IPS-NIHi7 (cell line): ENCODE measurements around the gene IRX1.

Experiments
- DNase-seq: peaks from one replicate; pipeline ENCODE4 v3.0.0; 2012; ENCODE audit warnings: mixed read lengths; ENCODE audit errors: extremely low spot score

The IRX1 gene

DNA sequence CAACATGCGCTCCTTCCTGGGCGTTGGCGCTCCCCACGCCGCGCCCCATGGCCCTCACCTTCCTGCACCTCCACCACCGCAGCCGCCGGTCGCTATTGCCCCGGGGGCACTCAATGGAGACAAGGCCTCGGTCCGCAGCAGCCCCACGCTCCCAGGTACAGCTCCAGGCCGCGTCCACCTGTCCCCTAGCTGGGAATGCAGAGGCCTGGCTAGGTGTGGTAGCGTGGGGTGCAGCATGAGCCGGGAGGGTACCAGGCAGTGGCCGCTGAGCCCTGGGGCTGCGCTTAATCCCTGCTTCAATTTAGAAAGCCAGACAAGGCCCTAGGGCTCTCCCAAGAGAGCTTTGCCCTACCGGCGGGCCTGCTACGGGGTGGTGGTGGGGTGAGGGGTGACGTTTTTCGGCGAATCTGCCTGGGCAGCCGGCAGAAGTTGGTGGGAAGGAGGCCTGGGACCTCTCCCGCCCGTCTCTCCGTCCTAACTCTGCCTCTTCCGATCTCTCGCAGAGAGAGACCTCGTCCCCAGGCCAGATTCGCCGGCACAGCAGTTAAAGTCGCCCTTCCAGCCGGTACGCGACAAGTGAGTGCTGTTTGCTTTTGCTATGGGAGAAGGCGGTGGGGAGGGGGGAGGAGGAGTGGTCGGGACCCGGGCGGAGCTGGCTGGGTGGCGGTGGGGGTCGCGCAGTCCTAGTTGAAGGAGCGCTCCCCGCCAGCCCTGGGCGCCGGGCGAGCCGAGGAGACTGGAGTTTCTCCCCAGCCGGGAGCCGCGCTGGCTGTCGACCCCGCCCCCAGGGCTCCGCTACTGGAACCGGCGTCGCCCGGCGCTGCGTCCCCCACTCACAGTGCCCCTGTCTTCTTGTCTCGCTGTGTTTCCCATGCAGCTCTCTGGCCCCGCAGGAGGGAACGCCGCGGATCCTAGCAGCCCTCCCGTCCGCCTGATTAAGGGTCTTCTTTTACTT, 4.8 kb downstream of the IRX1 start:
- peak; percentile 56 for DNase-seq

DNA sequence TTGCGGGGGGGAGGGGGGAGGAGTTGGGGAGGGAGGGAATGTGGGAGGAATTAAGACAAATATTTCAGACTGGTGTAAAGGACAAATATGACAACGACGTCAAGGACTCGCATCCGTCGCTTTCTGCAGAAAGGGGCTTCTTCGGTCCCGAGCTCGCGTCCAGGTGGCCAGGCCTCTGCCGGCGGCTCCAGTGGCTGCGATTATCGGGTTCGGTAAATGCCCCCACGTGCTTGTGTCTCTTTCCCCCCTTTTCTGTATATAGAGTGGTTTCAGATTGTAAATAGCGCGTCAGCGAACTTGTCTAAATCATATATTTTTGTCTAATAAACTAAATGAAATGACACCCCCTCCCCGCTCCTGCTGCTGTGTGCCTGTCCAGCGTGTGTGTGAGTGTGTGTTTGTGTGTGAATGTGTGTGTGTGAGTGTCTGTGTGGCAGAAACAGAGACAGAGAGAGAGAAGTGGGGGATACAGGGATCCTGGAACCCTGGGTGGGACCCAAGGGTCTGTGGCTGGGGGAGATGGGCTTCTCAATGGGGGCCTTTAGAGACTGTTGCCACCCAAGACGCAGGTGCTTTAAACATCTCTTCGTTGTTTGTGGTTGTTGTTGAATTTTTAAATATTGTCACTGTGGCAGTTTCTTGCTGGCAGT, 5.6 kb downstream of the IRX1 start:
- DNase-seq = no peak

DNA sequence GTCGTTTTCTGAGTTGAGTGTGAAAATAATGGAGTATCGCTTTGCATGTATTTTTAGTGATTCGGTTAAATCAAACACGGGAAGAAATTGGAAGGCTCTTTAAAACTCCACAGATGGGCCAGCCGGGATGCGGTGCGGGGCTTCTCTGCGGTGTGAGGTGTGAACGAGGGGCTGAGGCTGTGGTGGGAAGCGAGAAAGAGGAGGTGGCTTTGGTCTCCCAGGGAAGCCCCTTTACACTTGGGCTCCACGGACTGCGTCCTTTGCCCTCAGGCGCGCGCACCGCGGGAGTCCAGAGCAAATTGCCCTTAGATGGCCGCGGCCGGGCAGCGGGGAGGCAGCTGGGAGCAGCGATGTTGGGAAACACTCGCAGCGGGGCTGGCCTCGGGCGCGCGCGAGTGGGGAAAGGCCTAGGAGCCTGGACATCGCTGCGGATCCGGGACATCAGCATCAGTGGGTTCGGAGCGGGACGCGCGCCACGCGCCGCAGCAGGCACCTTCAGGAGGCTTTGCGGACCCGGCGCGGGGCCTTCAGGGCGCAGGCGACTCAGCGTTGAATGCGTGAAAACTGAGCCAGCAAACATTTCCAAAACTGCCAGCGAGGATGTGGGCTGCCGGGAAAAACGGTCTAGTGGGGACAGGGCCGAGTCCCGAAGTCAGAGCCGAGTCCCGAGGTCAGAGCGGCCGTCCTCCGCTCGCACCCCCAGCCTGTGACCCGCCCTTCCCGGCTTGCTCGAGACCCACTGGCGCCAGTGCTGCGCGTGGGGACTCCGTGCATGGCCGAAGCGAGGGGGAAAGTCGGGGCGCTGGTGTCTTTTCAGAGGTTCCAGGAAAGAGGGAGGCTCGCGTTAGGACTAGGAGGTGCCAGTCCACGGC, 6.5 kb downstream of the IRX1 start:
- DNase-seq = no peak

DNA sequence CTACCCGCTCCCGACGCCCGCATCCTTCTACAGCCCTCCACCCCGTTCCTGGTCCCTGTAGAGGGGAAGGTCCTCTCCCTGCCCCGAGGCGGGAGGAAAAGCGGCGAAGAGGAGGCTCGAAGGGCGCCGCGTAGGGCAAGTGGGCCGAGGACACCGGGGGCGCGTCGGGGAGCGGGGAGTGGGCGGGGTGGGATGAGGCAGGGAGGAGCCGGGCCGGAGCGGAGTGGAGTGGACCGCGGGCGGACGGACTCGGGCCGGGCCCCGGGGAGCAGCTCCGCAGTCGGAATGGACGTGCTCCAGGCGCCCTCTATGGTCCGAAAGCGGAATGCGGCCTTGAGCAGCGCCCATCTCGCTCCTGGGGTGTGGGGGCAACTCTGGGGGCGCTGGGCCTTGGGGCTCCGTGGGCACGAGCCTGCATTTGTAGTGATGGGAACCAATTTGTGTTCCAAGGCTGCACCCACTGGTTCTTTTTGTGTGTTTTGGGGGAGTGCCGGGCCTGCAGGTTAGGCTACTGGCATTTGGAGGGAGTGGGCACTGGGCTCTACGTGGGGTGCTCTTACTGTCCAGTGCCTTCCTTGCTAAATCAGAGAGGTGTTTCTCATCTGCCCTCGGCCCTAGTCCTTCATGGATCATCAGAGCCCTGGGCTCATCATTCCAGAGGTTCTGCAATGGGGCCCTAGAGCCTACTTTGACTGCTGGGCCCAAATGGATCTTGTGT, 7.3 kb downstream of the IRX1 start:
- no peak for DNase-seq

DNA sequence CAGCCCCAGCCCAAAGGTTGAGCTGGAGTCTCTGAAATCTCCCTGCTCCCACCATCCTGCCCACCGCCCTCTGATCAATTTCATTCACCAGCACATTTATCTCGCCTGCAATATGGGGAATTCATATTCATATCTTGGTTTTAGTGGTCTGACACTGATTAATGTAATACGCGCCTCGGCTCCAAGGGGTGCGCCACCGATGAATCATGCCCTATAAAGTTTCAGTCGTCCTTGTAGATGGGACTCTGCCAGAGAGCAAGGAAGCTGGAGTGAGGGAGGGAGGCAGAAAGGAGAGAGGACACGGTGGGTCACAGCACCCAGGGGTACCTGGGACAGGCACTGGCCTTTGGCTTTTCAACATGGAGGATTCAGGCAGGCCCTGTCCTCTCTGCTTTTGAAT, 8.9 kb downstream of the IRX1 start:
- no peak for DNase-seq

DNA sequence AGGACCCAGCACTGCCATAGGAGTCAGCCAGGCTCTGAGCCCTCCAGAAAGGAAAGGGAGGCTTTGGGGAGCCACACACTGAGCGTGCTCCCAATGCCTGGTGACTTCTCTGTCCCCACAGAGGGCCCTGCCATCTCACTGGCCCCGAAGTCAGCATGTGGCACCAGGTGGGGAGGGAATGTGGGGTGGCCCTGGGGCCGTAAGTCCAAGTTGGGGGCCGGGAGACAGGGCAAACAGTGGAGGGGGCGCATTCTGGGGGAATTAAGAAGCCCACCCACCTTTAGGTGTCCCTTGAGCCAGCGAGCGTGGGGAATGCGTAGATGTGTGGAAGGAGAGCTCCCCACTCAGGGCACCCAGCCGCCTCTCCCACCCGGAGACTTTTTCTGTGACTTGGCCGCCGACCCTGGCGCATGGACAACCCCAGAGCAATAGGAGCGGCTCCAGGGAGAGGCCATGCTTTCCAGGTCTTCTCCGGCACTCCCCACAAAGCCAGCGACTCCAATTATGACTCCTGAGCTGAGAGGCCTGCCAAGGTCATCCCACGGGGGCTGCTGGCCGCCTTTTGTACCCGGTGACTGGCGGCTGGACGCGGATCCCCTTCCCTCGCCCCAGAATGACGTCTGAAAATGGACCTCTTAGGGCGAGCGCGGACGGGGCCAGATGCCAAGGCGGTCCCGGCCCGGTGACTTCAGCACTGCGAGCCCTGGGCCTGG, 9.8 kb downstream of the IRX1 start:
- no peak for DNase-seq

DNA sequence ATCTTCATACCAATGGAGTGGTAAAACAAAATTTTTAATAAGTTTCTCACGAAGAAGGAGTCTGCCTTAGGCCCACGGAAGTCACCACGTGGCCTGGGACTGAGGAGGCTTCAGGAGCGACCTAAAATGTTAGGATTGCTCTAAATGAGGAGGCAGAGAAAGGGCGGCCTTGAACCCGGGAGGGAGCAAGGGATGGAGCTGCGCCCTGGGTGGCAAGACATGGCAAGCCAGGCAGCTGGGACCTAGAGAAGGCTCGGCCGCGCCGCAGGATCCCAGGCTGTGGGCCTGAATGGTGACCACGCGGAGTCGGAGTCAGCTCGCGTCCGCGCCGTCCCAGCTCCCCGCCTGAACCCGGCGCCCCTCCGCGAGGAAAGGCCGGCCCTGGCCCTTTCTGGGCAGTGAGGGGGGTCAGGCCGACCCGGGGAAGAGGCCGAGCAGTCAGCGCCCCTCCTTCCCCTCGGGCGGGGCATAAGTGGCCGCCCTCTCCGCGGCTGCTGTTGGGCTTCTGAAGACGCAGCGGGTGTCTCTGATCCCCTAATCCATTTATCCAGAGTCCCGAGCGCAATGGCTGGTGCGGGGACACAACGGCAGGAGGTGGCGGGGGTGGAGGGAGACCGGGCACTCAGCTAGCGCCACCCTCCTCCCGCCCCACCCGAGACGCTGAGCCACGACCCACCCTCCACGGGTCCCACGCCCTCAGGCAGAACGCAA, 10.6 kb downstream of the IRX1 start:
- DNase-seq = no peak

DNA sequence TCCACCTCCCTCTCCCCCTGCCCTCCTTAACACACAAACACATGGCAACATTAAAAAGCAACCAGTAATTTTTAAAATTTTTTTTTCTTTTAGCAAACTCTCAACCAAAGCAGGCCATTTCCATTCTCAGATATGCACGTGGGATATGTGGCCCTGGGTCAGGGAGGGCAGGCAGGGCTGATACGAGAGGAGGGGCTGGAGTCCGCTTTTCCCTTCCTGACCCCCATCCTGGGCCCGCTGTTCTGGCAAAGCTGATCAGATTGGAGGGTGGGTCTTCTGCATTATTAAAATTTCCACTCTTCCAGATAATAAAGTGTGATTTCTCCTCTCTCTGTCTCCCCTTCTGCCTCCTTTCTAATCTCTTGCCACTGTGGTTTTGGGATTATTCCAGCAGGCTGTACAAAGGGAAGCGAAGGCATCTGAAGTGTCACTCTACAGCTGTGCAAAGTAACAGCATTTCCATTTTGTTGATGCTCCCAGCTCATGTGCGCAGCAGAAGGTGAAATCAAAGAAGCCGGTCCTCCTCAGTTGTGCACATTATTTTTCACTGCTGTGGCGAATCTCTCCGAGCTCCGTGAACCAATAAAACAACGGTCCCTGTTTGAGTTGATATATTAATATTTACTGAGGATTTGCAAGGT, 12.0 kb downstream of the IRX1 start:
- no peak for DNase-seq

DNA sequence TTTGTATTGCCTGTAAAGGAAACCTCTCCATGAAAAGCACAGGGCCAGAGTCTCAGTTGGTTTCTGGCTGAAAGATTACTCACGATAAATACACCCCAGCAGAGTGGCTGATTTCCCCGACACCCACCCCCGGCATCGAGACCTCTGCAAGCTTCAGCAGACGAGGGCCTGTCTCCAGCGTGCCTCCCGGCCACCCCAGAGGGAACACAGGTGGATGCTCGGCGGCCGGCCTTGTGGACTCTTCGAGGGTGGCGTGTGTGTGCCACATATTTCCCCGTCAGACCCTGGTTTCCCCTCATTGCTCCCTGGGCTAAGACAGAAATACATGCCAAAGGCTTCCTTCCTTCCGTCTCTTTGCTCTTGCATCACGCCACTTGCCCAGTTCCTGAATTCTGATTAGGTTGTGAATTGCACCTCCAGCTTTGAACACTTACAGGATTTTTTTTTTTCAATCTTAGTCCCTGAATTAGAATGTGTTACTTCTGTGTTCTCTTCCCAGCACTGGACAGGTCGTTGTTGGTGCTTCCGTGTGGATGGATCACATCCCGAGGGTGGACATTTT, 13.6 kb downstream of the IRX1 start:
- no peak for DNase-seq

DNA sequence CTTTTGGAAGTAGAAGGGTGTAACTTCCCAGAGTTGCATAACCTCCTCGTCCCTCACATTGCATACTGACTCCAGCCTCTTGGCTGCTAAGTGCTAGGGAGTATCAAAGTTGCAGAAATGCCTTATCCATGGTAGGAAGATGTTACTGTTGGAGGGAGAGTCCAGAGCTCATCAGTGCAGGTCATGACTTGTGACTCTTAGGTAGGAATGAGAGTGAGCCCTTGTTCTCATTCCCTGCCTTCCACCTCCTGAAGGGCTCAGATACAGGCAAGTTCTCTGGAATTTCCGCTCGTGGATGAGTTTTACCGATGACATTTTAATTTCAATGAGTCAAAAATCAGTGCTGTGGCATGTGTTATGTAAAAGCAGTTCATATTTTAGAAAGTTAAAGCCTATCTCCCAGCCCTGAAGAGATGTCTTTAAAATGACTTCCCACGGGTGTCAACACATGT, 17.0 kb downstream of the IRX1 start:
- no peak for DNase-seq

DNA sequence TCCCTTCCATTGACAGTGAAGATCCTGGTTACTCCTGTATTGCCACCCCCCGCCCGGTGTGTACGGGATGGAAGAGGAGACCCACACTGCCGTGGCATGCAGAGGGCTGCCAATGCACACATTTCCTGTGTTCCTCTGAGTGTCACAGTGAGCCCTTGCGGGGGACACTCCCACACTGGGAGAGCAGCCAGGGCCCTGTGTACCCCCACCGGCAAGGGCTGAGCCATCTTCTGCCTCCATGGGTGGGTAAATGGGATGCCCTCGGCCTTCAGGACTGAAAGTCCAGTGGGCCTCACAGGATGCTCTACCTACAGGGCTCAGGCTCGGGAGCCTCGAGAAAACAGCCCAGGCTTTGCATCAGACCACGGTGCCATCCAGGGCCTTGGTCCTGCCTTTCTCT, 18.1 kb downstream of the IRX1 start:
- DNase-seq = no peak

DNA sequence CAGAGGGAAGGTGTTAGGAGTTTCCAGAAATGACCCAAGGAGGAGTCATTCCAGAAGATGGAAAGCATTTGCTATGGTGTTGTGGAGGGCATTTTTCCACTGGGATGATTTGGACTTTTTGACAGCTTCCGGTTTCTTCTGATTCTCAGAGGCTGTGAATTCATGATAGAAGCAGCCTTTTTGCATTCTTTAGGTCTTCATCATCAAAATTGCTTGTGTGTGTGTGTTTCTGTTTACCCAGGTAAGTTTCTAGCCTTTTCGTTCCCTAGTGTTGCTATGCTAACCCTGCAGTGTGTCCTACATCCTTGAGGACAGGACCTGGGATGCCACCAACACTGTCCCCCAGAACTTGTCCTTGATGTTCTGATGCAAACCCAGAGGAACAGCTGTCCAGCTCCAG, 19.6 kb downstream of the IRX1 start:
- DNase-seq = no peak

DNA sequence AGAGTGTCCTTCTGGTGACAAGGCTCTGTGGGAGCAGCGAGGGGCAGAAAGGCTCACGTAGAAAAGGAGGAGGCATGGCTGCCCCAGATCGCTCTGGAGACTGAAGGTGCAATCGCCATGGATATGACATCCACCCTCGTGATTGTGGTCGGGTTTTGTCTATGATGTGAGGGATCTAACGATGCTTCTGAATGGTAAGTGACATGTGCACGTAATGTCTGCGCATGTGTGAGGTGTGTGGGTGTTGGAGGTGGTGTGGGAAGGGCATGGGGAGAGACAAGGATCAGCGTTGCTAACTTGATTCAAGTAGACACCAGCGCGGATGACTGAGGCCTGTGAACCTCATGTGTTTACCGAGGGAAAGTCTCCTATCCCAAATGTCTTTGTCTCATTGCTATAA, 20.2 kb downstream of the IRX1 start:
- DNase-seq = no peak

DNA sequence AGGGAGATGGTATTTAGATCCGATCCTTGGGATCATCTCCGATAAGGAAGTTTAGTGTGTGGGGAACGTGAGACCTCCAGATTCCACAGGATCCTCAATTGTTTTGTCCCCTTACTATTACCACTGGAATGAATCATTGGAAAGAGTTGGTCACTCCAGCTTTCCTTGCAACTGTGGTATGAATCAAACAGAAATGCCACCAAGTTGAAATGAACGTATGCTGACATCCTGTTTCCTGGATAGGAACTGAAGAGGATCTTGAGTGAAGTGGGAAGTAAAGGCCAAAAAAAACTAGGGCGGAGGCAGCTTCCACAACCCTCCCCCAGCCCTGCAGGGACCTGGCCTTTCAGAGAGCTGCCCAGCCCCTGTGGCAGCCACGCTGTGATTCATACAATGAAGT, 23.9 kb downstream of the IRX1 start:
- no peak for DNase-seq

DNA sequence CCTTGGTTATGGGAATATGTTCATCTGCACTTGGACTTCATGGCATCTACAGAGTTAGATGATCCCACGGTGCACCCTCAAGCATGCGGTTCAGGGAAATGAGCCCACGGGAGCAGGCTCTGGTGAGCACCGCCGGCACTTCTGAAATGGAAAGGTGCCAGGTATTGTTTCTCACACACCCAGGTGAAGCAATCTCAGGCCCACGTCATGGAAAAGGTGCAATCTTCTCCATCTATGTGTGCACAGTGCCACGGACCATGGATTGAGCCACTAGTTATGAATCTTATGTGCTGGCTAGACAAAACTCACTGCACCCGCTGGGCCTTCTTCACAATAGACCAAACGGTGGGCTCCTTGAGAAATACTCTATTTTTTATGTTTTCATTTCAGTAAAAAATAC, 27.3 kb downstream of the IRX1 start:
- DNase-seq = no peak

DNA sequence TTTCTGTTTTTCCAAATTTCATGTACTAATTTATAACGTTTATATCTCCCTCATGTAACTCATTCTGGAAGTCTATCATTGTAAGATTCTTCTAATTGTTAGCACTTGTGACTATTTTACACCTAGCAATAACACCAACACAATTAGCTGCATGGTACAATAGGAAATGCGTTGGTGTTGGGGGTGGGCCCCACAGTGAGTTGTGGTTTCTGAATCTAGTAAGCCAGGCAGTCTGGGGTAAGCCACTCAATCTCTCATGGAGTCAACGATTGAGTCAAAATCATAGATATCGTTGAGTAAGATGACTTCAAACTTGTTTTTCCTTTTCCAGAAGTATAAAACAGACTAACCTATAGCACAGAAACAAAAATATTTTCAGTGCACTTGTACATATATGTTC, 30.0 kb downstream of the IRX1 start:
- DNase-seq = no peak

DNA sequence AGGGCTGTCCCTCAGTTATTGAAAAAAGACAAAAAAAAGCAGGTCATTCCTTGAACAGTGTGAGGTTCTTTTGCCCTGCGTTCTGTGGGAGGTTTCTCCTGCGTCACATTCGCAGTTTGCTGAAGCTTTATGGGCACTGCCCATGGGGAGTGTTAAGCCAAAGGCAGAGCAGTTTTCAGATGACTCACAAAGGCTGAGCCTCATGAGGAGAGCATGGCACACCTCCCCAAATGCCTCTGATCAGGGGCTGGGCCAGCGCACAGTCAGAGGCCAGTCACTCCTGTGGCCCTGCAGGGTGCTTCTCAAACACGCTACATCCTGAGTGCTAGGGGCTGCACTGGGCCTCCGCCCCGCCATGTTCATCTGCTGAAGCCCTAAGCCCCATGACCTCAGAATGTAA, 38.4 kb downstream of the IRX1 start:
- DNase-seq = no peak

DNA sequence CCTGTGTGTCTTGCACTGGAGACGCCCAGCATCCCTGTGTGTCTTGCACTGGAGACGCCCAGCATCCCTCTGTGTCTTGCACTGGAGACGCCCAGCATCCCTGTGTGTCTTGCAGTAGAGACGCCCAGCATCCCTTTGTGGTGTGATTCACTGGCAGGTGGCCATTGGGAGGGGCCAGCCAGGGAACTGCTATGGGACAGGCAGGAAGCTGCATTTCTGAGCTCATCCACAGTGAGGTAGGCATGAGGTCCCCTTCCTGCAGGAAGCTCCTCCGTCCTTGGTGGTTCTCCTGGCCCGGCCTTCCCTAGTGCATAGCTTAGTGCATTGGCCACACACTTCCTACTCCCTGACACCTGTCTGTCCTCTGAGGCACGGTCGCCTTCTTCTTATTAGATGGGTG, 43.5 kb downstream of the IRX1 start:
- DNase-seq = peak; percentile 22

DNA sequence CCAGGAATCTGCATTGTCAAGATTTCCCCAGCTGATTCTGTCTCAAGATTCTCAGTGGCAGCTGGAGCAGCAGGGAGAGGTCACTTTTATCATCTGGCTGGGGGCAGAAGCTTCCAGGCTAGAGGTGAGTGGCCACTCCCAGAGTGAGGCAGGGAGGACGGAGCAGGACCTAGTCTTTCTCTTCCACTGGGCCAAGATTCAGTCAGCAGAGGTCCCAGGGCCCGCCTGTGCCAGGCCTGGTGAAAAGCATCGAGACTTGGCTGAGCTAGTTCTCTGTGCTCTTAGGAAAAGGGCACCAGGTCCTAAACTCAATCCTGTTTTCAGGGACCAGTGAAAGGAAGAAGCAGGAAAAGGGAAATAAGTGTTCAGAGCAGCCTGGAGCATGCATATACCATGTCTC, 46.6 kb downstream of the IRX1 start:
- no peak for DNase-seq
